Fibroblast of pulmonary artery (primary cell): ENCODE results near the gene RHOB.

Experiments
- DNase-seq: peaks from one replicate; pipeline ENCODE4 v3.0.0-alpha.2; 2010; ENCODE audit warnings: low read depth
- H3K4me3 ChIP-seq: replicated peaks from 2 replicates; pipeline ENCODE4 v1.5.1; 2011; ENCODE audit warnings: low read depth, mild to moderate bottlenecking, control low read depth, low read length, moderate library complexity
- CTCF ChIP-seq: IDR thresholded peaks from 2 replicates; pipeline ENCODE4 v1.5.1; 2011; ENCODE audit warnings: mild to moderate bottlenecking, control low read depth, low read length, inconsistent platforms; ENCODE audit errors: missing control alignments

Gene RHOB

GRCh38 chr2:20446917-20447436 lies at the start of gene RHOB:
RHOB (plus strand) TSS chr2:20447074; CDS start chr2:20447466, 392 bp downstream.
- DNase-seq: peak; percentile 99
- H3K4me3 ChIP-seq: peak within 1 kb of the TSS; percentile 69
- TF ChIP-seq CTCF: no peak

- DNase-seq: no peak
- TF ChIP-seq CTCF: no peak
- no peak overlapping the region for H3K4me3 ChIP-seq
These were observed 48.9 kb upstream of the RHOB start for GRCh38 chr2:20397811-20398447.

- H3K4me3 ChIP-seq: no peak overlapping the region
- no peak for TF ChIP-seq CTCF
- no peak for DNase-seq
These were observed 47.8 kb upstream of the RHOB start for GRCh38 chr2:20398956-20399567.

- DNase-seq: no peak
- H3K4me3 ChIP-seq: no peak overlapping the region
- TF ChIP-seq CTCF: no peak
These were observed 46.6 kb upstream of the RHOB start for GRCh38 chr2:20400306-20400705.

- no peak for TF ChIP-seq CTCF
- H3K4me3 ChIP-seq: no peak overlapping the region
- peak; percentile 31 for DNase-seq
These were observed 45.9 kb upstream of the RHOB start for GRCh38 chr2:20400787-20401488.

GRCh38 chr2:20401489-20401835 lies 45.4 kb upstream of the RHOB start:
- H3K4me3 ChIP-seq: no peak overlapping the region
- TF ChIP-seq CTCF: no peak
- DNase-seq: no peak
